ENCODE results near the gene SPDL1.

DNA sequence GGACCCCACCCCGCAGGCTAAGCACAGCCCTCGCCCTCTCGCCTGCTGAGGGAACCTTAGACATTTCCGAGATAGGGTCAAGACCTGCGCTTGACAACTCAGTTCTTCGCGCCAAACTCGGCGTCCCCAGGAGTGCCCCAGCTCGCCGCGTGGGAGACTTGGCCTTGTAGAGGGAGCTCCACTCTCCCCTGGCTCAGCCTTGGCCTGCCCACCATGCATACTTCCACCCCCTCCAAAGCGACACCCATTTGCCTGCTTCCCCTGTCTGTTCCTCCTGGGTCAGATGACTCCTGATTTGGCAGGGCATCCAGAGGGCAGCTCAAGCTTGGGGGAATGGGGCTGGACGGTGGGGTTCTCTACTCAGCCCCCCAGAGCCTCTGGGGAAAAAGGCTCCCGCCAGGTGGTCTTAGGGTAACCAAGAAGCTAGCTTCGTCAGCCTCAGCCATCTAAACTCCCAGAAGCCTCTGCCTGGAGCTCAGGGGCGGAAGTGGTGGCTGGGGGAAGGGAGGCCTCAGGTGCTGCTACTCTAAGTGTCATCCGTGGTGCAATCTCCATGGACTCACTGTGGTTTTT, 54.1 kb downstream of the SPDL1 start:
- TF ChIP-seq EP300 (IDR thresholded peaks at IDR 0.05) (no peak), POLR2A (IDR thresholded peaks at IDR 0.05) (no peak), CTCF (IDR thresholded peaks at IDR 0.05) (no peak), POLR2AphosphoS5 (IDR thresholded peaks at IDR 0.05) (no peak)

All from stomach (tissue), 4 donors.